GM18519 (cell line): Measurements from ENCODE around the gene SIMC1.
"Not testable (repeated sequence)": the region's sequence is repeated elsewhere in the genome, so short reads cannot be mapped to it uniquely, and the experiment has no call there.

ENCODE experiments used
- ATAC-seq: cut with Tn5 transposase; IDR thresholded peaks from one replicate; pipeline ENCODE4 v1.9.1; 2021; ENCODE audit warnings: mild to moderate bottlenecking, moderate library complexity; ENCODE audit not compliant: unreplicated experiment, low FRiP score

The SIMC1 gene

DNA sequence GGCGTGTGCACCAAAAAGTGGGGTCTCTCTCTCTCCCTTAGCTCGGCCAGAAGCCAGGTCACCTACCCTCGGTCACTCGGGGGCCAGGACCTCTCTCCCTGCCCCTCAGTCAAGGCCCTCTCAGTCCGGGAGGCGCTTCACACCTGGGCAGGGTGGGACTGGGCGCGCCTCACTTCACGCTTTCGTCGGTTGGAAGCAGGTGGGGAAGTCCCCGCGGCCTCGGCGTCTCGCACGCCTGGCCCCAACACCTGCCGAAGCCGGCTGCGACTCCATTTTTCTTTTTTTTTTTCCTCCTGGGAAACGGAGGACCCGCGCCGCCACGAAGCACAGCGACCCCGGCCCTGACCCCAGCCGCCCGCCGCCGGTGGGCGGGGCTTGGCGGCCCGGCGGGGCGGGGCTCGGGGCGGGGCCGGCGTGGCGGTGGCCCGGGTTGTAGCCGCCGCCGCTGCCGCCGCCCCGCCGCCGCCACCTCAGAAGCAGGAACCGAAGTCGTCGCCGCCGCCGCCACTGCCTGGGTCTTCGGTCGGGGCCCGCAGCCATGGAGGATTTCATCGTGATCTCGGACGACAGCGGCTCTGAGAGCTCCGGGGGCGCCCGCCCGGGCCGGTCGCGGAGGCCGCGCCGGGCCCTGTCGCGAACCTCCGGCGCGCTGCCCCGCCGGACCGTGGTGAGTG, at the start of gene SIMC1:
TSS of gene SIMC1 (plus strand) at position 454 of the 674 bp plus-strand sequence. CDS start at position 539, 85 bp downstream.
- ATAC-seq = peak; percentile 36

DNA sequence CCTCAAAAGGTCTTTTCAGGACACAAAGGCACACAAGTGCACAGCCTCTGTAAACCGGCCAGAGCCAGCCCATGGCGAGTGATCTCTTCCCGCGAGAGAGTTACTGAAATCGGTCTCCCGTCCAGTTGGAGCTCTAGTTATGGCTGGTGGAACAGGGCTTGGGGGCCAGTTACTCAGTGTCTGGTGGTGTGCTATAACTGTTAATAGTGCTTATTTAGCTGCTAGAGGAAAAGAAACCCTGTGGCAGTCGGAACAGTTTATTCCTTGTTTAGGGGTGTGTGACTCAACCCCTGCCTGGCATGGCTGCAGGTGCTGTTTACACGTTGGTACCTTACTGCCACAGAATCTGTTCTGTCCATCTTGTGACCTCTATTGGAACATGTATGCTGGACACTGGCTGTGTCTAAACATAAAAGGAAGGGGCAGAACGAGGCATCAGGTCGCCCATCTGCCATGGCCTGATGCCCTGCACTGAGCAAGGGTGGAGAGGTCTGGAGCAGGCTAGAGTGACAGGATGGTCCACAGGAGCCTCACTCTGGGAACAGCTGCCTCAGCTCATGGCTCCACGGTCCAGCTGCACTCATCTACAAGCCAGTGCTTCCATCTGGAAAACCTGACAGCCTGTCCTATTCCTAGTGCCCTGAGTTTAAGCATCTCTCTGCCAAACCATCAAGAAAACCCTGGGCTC, 49.6 kb upstream of the SIMC1 start:
- ATAC-seq = no peak

DNA sequence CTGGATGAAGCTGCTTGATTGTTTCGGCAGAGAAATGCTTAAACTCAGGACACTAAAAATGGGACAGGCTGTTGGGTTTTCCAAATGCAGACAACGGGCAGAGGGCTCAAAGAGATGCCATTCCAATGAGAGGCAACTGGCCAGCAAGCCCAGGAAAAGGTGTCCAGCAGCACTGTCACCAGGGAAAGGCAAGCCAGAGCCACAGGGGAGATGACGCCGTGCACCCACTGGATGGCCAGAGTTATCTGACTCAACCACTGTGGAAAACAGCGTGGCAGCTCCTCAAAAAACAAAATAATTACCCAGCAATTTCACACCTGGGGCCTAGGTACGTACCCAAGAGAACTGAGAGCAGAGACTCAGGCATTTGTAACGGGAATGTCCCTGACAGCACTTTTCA, 48.4 kb upstream of the SIMC1 start:
- ATAC-seq = no peak

DNA sequence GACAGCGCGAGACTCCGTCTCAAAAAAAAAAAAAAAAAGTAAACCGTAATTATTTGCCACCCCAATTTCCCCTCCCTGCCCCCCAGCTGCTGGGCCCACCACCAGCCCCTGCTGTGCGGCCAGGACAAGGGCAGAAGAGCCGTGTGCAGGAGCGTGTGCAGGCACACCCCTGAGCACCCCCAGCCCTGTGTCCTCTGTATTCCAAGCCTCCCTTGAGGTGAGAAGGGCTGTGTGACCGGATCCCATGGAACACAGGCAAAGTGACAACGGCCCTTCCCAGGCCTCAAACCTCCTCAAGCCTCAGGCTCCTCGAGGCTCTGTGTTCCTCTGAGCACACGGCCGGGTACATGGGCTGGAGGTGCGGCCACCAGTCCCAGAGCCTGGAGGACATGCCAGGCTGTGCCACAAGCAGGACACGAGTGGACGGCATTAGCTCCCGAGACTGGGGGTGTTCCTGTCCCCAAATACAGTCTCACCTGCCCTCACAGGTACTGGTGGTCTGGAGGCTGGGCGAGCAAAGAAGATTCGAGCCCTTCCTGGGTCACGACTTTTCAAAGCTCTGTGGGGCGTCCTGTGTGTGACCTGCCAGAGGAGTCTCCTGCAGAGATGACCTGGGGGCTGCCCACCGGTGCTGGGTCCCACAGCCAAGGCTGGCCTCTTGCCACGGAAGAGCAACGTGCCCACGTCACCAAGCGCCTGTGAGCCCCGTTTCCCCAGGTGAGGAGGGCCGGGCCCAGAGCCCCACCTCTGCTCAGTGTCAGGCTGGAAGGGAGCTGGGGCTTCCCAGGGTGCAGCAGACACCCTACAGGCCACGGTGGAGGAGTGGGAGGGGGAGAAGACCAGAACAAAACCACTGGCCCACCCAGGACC, 47.1 kb upstream of the SIMC1 start:
- ATAC-seq = no peak

DNA sequence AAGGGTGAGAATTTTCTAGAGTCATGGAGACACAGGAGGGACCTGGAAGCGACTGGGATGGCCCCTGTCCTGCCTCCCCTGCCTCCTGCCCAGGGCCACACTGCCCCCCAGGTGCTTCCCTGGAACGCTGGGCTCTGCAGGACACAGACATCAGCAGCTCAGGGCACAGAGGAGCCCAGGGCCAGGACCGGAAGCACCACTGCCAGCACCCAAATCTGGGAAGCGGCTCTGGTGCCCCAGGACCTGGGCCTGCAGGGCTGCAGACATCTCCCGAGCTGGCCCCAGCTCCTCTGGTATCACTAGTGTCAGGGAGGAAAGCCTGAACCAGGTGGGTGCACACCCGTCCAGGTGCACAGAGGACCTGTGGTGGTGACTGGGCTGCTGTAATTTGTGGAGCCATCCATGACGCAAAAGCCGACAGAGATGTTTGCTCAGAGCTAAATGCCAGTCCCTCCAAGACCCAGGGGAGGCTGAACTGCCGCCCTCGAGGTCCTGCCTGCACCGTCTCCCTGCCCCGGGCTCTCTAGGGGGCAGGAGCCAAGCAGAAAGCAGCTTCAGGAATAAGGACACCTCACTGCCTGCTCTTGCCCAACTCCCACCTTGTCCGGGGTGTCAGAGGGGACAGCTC, 46.0 kb upstream of the SIMC1 start:
- no peak for ATAC-seq

DNA sequence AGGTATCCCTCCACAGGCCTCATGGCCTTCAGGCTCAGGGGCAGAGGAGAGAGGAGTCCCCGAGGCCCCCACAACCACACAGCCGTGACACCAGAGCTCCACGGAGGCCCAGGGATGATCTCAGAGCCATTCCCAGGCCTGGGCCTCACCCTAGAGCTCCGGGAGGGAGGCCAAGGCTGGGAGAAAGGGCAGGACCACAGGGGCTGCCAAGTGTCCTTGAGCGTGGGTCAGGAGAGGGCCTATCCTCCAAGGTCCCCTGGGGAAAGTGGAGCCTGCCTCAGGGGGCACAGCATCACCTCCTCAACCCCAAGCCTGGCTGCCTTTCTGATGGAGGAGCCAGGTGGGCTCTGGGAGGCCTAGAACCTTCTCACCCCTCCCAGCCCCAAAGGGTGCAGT, 45.5 kb upstream of the SIMC1 start:
- not testable (repeated sequence) for ATAC-seq

DNA sequence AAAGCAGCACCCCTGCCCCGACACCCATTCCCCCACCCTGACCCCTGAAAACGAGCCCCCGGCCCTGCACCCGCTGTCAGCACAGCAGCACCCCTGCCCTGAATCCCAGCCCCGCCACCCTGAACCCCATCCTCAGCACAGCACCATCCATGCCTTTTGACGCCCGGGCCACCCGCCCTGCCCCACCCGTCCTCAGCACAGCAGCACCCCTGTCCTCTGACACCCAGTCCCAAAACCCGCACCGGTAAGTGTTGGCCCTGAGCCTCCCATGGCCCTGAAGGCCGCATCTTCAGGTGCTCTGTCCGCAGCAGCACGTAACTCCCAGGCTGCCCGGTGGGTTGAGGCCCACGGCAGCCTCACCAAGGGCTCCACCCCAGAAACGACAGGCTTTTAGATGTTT, 44.6 kb upstream of the SIMC1 start:
- ATAC-seq = not testable (repeated sequence)

DNA sequence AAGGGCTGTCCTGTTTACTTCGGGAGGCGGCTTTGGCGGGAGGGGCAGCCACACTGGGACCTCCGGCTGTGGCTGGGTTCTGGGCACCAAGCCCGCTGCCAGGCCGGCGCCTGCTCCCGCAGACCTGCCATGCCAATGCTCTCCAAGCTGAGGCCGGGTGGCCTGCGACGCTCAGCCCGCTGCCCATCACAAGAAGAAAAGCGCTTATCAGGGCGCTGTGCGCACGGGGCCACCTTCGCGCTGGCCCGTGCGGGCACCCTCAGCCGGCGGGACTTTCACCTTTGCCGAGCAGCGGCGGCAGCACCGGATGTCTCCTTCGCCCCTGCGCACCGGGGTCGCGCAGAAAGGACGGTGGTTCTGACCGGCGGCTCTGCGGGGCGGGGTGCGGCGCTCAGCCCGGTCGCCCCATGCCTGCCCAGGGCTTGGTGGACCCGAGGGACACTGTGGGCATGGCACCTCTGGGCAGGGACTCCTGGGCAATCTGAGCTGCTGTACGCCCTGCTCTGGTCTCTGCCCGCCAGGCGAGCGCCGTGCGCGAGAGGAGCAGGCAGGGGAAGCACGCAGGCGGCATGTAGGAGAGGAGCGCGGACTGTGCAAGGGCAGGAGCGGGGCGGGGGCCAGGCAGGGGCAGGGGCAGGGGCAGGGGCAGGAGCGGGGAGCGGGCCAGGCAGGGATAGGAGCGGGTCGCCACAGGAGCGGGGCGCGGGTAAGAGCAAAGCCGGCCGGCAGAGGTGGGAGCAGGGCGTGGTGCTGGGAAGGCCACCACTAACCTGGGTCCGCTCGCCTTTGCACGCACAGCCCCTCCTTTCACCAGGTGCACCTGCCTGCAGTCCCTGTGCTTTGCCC, 43.8 kb upstream of the SIMC1 start:
- not testable (repeated sequence) for ATAC-seq

DNA sequence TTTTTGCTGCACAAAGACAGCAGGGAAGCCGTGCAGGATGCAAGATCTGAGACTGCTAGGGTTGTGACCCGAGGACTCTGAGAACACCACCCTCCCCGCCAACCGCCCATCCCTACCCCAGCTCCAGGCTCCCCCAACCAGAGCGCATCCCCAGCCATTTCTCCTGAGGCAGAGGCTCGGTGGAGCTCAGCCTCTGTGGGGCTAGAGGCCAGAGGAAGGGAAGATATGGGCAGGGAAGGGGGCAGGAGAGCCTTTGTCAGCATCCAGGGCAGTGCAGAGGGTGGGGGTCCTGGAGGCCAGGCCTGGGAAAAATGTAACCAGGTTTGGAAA, 43.2 kb upstream of the SIMC1 start:
- not testable (repeated sequence) for ATAC-seq

DNA sequence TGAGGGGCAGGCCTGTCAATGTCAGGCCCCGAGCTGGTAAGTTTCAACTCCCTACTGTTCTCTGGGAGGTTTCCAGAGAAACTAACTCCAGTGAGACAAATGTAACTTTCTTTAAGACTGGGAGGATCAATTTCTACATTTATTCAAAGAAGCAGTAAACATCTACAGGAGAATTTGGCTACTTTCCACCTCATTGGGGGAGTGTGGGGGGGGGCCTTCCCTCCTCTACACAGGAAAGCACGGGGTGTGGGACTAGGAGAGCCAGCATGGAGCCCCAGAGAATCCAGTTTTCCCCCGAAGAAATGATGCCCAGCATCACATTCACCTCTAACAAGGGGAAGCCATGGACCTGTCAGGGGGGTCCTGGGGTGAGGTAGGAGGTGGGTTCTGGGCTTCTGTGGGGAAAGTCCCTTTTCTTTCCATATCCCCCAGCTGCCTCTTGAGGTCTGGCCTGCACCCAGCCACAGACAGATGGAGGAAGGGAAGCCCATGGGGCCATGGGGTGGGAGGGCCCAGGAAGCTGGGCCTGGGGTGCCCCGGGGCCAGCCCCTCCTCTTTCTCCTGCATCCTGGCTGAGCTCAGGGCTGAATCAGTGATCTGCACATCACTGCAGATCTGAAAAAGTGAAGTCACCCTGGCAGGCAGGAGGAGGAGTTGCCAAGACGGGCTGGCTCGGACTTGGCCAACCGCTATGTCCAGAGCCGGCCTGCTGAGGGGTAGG, 42.6 kb upstream of the SIMC1 start:
- ATAC-seq = not testable (repeated sequence)

DNA sequence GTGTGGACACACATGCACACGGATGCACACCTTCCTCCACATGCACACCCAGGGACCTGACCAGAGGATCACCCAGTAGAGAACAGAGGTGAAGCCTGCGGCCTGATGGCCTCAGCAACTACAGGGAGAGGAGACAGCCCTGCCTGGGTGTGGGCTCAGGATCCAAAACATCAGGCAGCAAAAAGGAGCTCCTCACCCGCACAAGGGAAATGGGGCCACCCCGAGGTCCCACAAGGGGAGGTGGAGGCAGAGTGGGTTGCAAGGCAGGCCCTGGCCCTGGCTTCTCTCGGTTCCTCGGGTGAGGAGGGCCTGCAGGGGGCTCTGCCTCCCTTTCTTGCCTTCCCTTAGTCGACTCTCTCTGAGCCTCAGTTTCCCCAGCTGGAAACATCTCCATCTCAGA, 41.4 kb upstream of the SIMC1 start:
- ATAC-seq = not testable (repeated sequence)

DNA sequence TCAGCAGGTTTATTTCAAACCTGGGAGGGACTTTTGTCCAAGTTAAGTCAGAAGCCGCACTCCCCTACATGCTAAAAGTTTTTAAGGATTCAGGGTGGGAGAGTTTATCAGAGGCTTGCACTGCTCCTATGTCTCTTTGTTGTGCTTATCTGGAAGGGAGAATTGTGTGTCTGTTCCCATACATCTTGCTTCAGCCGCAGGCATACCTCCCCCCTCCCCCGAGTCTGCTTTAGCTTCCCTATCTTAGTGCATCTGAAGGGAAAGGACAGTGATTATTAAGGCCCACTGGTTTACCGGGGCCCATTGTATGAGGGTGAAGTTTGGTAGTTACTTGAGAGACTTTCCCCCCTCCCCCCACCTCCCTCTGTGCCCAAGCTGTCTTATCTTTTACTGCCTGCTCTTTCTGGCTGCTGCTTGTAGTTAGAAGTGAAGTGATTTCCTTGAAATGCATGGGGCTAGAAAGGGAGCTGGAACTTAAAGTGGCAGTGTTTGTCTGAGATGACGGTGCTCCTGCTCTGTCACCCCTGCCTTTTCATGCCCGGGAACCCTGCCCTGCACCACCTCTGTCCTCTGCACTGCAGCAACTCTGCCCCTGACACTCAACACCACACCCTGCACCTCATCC, 40.9 kb upstream of the SIMC1 start:
- ATAC-seq = not testable (repeated sequence)

DNA sequence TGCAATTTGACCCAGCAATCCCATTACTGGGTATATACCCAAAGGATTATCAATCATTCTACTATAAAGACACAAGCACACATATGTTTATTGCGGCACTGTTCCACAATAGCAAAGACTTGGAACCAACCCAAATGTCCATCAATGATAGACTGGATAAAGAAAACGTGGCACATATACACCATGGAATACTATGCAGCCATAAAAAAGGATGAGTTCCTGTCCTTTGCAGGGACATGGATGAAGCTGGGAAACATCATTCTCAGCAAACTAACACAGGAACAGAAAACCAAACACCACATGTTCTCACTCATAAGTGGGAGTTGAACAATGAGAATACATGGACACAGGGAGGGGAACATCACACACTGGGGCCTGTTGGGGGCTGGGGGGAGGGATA, 39.9 kb upstream of the SIMC1 start:
- not testable (repeated sequence) for ATAC-seq

DNA sequence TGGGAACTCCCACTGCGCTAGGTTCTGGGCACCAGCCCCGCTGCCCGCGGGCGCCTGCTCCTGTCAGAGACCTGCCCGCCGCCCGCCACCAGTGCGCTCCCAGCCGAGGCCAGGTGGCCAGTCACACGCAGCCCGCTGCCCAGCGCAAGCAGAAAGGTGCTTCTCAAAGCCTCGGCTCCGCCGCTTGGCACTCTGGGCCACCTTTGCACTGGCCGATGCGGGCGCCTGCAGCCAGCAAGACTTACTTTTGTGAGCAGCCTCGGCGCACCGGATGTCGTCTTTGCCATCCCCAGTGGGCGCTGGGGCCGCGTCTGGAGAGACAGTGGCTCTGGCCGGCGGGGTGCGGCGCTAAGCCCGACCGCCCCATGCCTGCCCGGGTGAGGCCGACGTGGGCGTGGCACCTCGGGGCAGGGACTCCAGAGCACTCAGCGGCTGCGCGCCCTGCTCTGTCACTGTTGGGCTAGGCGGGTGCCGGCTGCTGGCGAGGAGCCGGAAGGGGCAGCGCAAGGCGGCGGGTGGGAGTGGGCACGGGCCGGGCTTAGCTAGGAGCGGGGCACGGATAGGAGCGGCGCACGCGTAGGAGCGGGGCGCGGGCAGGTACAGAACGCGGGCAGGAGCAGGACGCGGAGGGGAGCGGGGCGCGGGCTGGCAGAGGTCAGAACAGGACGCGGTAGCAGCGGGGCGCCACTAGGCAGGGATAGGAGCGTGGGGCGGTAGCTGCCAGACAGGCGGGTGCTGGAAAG, 39.1 kb upstream of the SIMC1 start:
- not testable (repeated sequence) for ATAC-seq

DNA sequence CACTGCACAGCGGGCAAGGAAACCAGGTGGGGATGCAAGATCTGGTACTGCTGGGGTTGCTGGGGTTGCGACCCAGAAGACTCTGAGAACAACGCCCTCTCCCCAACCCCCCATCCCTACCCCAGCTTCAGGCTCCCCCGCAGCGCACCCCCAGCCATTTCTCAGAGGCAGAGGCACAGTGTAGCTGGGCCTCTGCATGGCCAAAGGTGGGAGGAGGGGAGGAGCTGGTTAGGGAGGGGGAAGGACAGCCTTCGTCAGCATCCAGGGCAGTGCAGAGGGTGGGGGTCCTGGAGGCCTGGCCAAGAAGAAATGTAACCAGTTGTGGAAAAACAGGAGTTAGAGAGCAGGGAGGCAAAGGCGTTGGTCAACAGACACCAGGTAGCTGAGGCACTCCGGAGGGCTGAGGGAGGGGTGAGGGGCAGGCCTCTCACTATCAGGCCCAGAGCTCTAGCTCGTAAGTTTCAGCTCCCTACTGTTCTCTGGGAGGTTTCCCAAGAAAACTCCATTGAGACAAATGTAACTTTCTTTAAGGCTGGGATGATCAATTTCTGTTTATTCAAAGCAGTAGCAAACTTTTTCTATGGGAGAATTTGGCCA, 38.3 kb upstream of the SIMC1 start:
- ATAC-seq = not testable (repeated sequence)

DNA sequence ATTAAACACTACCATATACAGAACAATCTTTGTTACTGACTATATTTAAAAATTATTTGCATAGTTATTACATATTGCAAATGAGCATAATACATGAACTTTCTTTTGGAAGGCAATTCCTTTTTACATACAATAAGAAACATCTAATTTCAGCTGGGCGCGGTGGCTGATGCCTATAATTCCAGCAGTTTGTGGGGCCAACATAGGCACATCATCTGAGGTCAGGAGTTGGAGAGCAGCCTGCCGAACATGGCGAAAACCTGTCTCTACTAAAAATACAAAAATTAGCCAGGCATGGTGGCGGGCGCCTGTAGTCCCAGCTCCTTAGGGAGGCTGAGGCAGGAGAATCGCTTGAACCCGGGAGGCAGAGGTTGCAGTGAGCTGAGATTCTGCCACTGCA, 36.4 kb upstream of the SIMC1 start:
- ATAC-seq = no peak

DNA sequence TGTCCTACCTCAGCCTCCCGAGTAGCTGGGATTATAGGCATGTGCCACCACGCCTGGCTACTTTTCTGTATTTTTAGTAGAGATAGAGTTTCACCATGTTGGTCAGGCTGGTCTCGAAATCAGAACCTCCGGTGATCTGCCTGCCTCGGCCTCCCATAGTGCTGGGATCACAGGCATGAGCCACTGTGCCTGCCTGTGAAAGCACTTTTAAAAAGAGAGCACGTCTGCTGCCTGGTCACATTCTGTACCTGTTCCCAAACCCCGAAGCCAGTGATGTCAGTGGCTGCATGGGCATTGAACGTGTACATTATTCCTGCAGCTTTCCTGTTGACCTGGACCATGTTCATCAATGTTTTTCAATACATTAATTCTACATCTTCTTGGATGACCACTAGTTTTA, 35.1 kb upstream of the SIMC1 start:
- ATAC-seq = no peak

DNA sequence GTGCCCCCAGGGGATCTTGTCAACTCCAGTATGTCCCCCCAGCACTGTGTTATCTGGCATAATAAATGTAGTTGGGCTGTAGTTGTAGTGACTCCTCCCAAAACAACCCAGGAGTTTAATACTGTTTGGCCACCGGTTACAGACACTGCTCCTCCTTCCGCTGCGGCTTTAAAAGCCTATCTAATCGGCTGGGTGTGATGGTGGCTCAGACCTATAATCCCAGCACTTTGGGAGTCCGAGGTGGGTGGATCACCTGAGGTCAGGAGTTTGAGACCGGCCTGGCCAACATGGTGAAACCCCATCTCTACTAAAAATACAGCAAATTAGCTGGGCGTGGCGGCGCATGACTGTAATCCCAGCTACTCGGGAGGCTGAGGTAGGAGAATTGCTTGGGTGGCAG, 34.7 kb upstream of the SIMC1 start:
- not testable (repeated sequence) for ATAC-seq
